Prostate gland (tissue), 2 donors: ENCODE results near the gene HSP90AB1. TPM values are rescaled to one million over a fixed set of nuclear protein-coding genes. Genes with fewer than 3 reads are reported as not detected.

Experiments used
- DNase-seq: peaks from one replicate; pipeline ENCODE4 v3.0.0-alpha.2; 2019; ENCODE audit warnings: low spot score
- H3K27ac ChIP-seq, 2 donors: fragments of 200-600 bp; sonication (generic); 2 replicates each; pipeline ENCODE4 v1.5.1; 2017 to 2019
- H3K27me3 ChIP-seq: fragments of 200-600 bp; sonication (generic); replicated peaks from 2 replicates; pipeline ENCODE4 v1.5.1; 2019; ENCODE audit not compliant: insufficient read depth
- H3K36me3 ChIP-seq, 2 donors: fragments of 200-600 bp; sonication (generic); 1 replicate in 1 of 2; 2 replicates in 1 of 2; pipeline versions ENCODE4 v1.5.1 to v1.8.1; 2017 to 2019
- H3K4me1 ChIP-seq: fragments of 200-600 bp; sonication (generic); replicated peaks from 2 replicates; pipeline ENCODE4 v1.5.1; 2019
- H3K4me3 ChIP-seq, 2 donors: fragments of 200-600 bp; sonication (generic); 2 replicates each; pipeline ENCODE4 v1.5.1; 2017 to 2019
- H3K9me3 ChIP-seq: fragments of 200-600 bp; sonication (generic); 2 replicates; pipeline ENCODE4 v1.5.1; 2017
- POLR2A ChIP-seq: fragments of 450-650 bp; IDR thresholded peaks from one replicate; pipeline ENCODE4 v1.6.1; 2016; ENCODE audit warnings: antibody characterized with exemption, mild to moderate bottlenecking
- POLR2AphosphoS5 ChIP-seq: sonication (generic); formaldehyde crosslinking; IDR thresholded peaks from one replicate; pipeline ENCODE4 v1.6.1; 2017; ENCODE audit warnings: antibody characterized with exemption
- WGBS: methylation state at CpG from one replicate; pipeline ENCODE4 v1.1.5; 2018; 5-methylcytosine and 5-hydroxymethylcytosine counted together
- intact Hi-C: fragments of 100-400 bp; cut with DNase I; formaldehyde crosslinking; loops from one replicate; pipeline ENCODE4 v1.14.2; 2022
- total RNA-seq, 2 donors: library from RNA; depleted of rRNA; stranded (reverse); fragments of >200 nt; gene quantifications; one replicate each; pipeline ENCODE4 v1.1.0, GENCODE V29; 2016
- TF ChIP-seq, protein P1 (sequence below), 4 experiments: fragments of 200-600 bp in 2 of 4; fragments of 450-650 bp in 2 of 4; sonication (generic) in 2 of 4; IDR thresholded peaks; 1 replicate in 3 of 4; 2 replicates in 1 of 4; pipeline ENCODE4 v1.5.1; 2016 to 2019; ENCODE audit warnings: antibody characterized with exemption in 4 of 4, mild to moderate bottlenecking in 2 of 4, moderate library complexity in 2 of 4

The HSP90AB1 gene
- total RNA-seq, 2 donors from 2014 or later, result 650 to 805 TPM

DNA sequence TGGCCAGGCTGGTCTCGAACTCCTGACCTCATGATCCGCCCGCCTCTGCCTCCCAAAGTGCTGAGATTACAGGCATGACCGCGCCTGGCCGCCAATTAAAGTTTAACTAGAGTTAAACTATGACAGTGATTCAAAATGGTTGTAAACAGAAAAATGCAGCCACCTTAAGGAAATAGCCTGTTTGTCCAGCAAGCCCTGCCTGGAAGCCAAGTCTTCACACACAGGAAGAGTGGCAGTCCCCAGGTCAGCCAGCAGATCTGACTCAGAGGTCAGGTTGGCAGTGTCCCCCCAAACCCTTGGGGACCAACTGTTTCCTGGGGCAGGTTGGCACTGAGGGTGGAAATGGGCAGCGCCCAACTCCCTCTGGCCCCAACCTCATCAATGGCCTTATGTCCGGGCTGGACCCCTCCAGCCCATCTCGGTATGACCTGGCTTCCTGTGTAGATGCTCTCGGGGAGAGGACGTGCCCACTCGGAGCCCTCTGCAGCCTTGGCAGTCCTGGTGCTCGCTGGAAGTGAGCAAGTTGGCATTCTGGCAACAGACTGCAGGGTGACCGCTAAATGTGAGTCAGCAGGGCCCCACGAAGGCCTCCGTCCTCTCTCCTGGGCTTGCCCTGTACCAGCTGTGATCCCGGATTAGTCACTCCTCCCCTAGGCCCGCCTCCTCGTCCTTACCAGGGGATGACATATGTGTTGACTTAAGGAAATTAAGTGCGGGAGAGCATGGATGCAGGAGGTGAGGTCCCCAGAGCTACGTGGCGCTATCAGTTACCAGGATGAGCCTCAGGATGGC, 9.7 kb upstream of the HSP90AB1 start:
- DNase-seq, result peak; percentile 93
- Histone ChIP-seq H3K4me1 (peaks cover 15% of the 10 kb centered on the region), H3K36me3 (no peaks in the 10 kb centered on the region), H3K4me3 (peak overlapping the region; percentile 58 to 62), H3K27ac (peak overlapping the region; percentile 97 to 98), H3K27me3 (no peaks in the 10 kb centered on the region), H3K9me3 (no peaks in the 10 kb centered on the region)
- WGBS, result 21% methylated on average over 22 of the region's 22 CpGs
- intact Hi-C loops, result loop anchor here (2.0 kb wide), 1 partner anchor 18 kb away; no protein-coding TSS in a partner anchor
- peak; percentile 89 for TF ChIP-seq POLR2AphosphoS5
- TF ChIP-seq POLR2A, result peak; percentile 93
- TF ChIP-seq, protein P1, sequence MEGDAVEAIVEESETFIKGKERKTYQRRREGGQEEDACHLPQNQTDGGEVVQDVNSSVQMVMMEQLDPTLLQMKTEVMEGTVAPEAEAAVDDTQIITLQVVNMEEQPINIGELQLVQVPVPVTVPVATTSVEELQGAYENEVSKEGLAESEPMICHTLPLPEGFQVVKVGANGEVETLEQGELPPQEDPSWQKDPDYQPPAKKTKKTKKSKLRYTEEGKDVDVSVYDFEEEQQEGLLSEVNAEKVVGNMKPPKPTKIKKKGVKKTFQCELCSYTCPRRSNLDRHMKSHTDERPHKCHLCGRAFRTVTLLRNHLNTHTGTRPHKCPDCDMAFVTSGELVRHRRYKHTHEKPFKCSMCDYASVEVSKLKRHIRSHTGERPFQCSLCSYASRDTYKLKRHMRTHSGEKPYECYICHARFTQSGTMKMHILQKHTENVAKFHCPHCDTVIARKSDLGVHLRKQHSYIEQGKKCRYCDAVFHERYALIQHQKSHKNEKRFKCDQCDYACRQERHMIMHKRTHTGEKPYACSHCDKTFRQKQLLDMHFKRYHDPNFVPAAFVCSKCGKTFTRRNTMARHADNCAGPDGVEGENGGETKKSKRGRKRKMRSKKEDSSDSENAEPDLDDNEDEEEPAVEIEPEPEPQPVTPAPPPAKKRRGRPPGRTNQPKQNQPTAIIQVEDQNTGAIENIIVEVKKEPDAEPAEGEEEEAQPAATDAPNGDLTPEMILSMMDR (IDR thresholded peaks at IDR 0.05), result no peak

DNA sequence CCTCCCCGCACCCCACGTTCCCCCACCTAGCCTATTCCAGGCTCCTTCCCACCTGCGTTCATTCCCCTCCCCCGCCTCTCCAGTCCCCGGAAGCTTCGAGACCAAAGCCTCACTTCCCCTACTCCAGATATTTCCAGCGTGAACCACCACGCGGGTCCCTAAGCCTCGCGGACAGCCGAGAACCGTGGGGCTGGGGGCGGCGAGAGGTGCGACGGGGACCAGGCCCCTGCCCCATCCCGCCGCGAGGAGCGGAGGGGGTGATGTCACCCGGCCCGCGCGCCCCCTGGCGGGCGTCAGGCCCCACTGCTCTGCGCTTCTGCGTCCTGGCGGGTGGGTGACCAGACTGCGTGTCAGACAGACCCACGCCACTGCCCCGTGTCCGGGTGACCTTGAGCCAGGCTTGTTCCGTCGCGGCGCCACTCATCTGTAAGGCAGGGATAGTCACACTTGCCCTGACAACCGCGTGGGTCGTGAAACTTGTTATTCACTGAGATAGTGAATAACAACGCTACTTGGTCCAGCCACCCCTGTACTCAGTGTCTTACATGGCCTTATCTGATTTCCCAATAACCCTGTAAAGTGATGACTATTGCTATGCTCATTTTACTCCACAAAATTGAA, 9.0 kb upstream of the HSP90AB1 start:
- peaks cover 15% of the 10 kb centered on the region for H3K4me1 ChIP-seq
- DNase-seq, result peak; percentile 79
- no peaks in the 10 kb centered on the region for H3K27me3 ChIP-seq
- no peaks in the 10 kb centered on the region for H3K9me3 ChIP-seq
- WGBS, result 3% methylated on average over 42 of the region's 42 CpGs
- no peaks in the 10 kb centered on the region for H3K36me3 ChIP-seq
- peak overlapping the region; percentile 97 to 98 for H3K27ac ChIP-seq
- intact Hi-C loops, result loop anchor here (2.0 kb wide), 1 partner anchor 19 kb away; no protein-coding TSS in a partner anchor
- TF ChIP-seq POLR2AphosphoS5 (no peak), POLR2A (peak; percentile 6)
- TF ChIP-seq, protein P1 (IDR thresholded peaks at IDR 0.05), result peak; percentile 97 to 99 (median 99)
- H3K4me3 ChIP-seq, result peak overlapping the region; percentile 58 to 62

DNA sequence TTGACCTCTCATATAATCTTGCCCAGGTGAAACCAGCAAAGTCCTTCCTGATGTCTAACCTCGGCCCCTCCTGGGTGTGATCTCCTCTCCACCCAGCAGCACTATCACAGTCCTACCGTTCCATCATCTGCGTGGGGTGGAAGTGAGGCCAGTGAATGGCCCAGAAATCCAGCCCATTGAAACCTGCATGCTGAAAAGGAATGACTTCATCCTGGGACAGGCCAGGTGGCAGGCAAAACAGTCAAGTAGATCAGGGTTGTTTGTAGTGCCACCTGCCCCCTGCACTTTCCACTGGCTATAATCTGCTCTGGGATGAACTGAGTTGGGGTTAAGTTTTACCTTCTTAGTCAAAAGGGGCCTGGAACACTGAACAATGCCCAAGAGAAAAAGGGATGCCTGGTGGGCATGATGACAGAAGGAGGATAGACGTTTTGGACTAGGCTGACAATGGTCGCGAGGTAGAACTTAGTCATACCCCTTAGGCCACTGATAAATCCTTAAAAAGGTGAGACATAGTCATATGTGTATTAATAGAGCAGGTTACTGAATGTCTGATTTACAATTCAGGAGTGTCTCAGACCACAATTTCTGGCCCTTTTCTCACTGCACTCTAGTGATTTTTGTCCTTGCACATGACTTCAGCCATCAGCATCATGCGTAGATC, 8.1 kb upstream of the HSP90AB1 start:
- intact Hi-C loops, result no loop called here
- WGBS, result 88% methylated on average over 7 of the region's 7 CpGs
- TF ChIP-seq POLR2A, result no peak
- TF ChIP-seq POLR2AphosphoS5, result no peak
- TF ChIP-seq, protein P1 (IDR thresholded peaks at IDR 0.05), result no peak
- no peak for DNase-seq
- Histone ChIP-seq H3K9me3 (no peaks in the 10 kb centered on the region), H3K4me3 (no peak overlapping the region), H3K36me3 (no peaks in the 10 kb centered on the region), H3K4me1 (peaks cover 15% of the 10 kb centered on the region), H3K27me3 (no peaks in the 10 kb centered on the region), H3K27ac (no peak overlapping the region)

DNA sequence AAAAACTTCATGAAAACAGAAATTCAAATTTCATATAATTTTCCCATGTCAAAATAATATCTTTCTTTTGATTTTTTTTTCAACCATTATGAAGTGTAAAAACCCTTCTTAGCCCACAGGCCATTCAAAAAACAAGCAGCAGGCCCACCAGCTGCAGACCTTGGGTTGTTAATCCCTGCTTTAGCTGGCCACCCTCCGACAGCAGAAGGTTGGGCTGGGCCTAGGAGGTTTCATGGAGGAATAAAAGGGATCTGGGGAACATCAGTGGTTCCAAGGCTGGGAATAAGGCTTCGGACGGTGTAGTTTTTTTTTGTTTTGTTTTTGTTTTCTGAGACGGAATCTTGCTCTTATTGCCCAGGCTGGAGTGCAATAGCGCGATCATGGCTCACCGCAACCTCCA, 3.6 kb upstream of the HSP90AB1 start:
- no peak overlapping the region for H3K27ac ChIP-seq
- no peaks in the 10 kb centered on the region for H3K9me3 ChIP-seq
- H3K4me1 ChIP-seq, result no peaks in the 10 kb centered on the region
- intact Hi-C loops, result no loop called here
- TF ChIP-seq POLR2A (no peak), POLR2AphosphoS5 (no peak)
- TF ChIP-seq, protein P1 (IDR thresholded peaks at IDR 0.05), result no peak
- no peak for DNase-seq
- no peak overlapping the region for H3K4me3 ChIP-seq
- no peaks in the 10 kb centered on the region for H3K36me3 ChIP-seq
- 97% methylated on average over 7 of the region's 7 CpGs for WGBS
- no peaks in the 10 kb centered on the region for H3K27me3 ChIP-seq
